Measurements from ENCODE around the gene TRIM49D1.
"Not testable (repeated sequence)": the region's sequence is repeated elsewhere in the genome, so short reads cannot be mapped to it uniquely, and the experiment has no call there.

The TRIM49D1 gene

GRCh38 chr11:89922195-89922660 lies at the start of gene TRIM49D1:
Gene TRIM49D1, minus strand, starts transcription at chr11:89922245. Its CDS starts 4,535 bp downstream, at chr11:89917710.
- no peaks in the 10 kb centered on the region for H3K36me3 Mint-ChIP-seq
- H3K9me3 Mint-ChIP-seq: peaks cover 2% of the 10 kb centered on the region
- DNase-seq (ENCODE audit: low spot score in 2 of 2) (no peak), ATAC-seq (no peak)
- H3K27ac Mint-ChIP-seq: no peak within 1 kb of the TSS
- no peaks in the 10 kb centered on the region for H3K4me1 Mint-ChIP-seq
- no peak within 1 kb of the TSS for H3K4me3 Mint-ChIP-seq

GRCh38 chr11:89965737-89966136 lies 43.7 kb upstream of the TRIM49D1 start, which contains the start of gene TRIM64:
Gene TRIM64, plus strand, starts transcription at chr11:89966037. Its CDS starts 2,467 bp downstream, at chr11:89968504.
- not testable (repeated sequence) for H3K9me3 Mint-ChIP-seq; H3K4me3 Mint-ChIP-seq; ATAC-seq; H3K36me3 Mint-ChIP-seq; DNase-seq (ENCODE audit: low spot score in 2 of 2); H3K4me1 Mint-ChIP-seq; H3K27ac Mint-ChIP-seq

- H3K9me3 Mint-ChIP-seq; H3K4me3 Mint-ChIP-seq; H3K27ac Mint-ChIP-seq; H3K36me3 Mint-ChIP-seq; ATAC-seq; H3K4me1 Mint-ChIP-seq; DNase-seq (ENCODE audit: low spot score in 2 of 2): not testable (repeated sequence)
These were observed 38.8 kb upstream of the TRIM49D1 start for GRCh38 chr11:89960833-89961232.

GRCh38 chr11:89923764-89924163 lies 1.7 kb upstream of the TRIM49D1 start, which contains the start of gene TRIM49D2:
Gene TRIM49D2, plus strand, starts transcription at chr11:89924064. Its CDS starts 2,698 bp downstream, at chr11:89926762.
- H3K36me3 Mint-ChIP-seq; H3K4me1 Mint-ChIP-seq; H3K27ac Mint-ChIP-seq; H3K4me3 Mint-ChIP-seq; ATAC-seq; H3K9me3 Mint-ChIP-seq; DNase-seq (ENCODE audit: low spot score in 2 of 2): not testable (repeated sequence)

GRCh38 chr11:89900809-89901208 lies 21.2 kb downstream of the TRIM49D1 start:
- ATAC-seq: peak; percentile 36
- DNase-seq (ENCODE audit: low spot score in 2 of 2); H3K36me3 Mint-ChIP-seq; H3K4me3 Mint-ChIP-seq; H3K4me1 Mint-ChIP-seq; H3K9me3 Mint-ChIP-seq; H3K27ac Mint-ChIP-seq: not testable (repeated sequence)

- H3K4me3 Mint-ChIP-seq; H3K27ac Mint-ChIP-seq; ATAC-seq; DNase-seq (ENCODE audit: low spot score in 2 of 2); H3K36me3 Mint-ChIP-seq; H3K4me1 Mint-ChIP-seq; H3K9me3 Mint-ChIP-seq: not testable (repeated sequence)
These were observed 28.8 kb downstream of the TRIM49D1 start for GRCh38 chr11:89893245-89893644.

GRCh38 chr11:89877511-89877910 lies 44.5 kb downstream of the TRIM49D1 start:
- H3K4me1 Mint-ChIP-seq; DNase-seq (ENCODE audit: low spot score in 2 of 2); H3K36me3 Mint-ChIP-seq; H3K9me3 Mint-ChIP-seq; ATAC-seq; H3K4me3 Mint-ChIP-seq; H3K27ac Mint-ChIP-seq: not testable (repeated sequence)

- ATAC-seq; H3K27ac Mint-ChIP-seq; H3K36me3 Mint-ChIP-seq; H3K9me3 Mint-ChIP-seq; DNase-seq (ENCODE audit: low spot score in 2 of 2); H3K4me1 Mint-ChIP-seq; H3K4me3 Mint-ChIP-seq: not testable (repeated sequence)
These were observed 49.5 kb downstream of the TRIM49D1 start for GRCh38 chr11:89872588-89872987.

- not testable (repeated sequence) for H3K36me3 Mint-ChIP-seq; DNase-seq (ENCODE audit: low spot score in 2 of 2); H3K27ac Mint-ChIP-seq; H3K9me3 Mint-ChIP-seq; ATAC-seq; H3K4me3 Mint-ChIP-seq; H3K4me1 Mint-ChIP-seq
These were observed 56.8 kb downstream of the TRIM49D1 start for GRCh38 chr11:89865223-89865622.

- H3K4me3 Mint-ChIP-seq; DNase-seq (ENCODE audit: low spot score in 2 of 2); H3K9me3 Mint-ChIP-seq; H3K27ac Mint-ChIP-seq; H3K36me3 Mint-ChIP-seq; H3K4me1 Mint-ChIP-seq; ATAC-seq: not testable (repeated sequence)
These were observed 57.9 kb downstream of the TRIM49D1 start for GRCh38 chr11:89863906-89864704.

Data from stimulated activated effector memory CD8-positive, alpha-beta T cell treated with anti-CD3 and anti-CD28 coated beads, Interleukin-12 subunit alpha, Interleukin-12 subunit beta, amount 100 ng/mL, for 72 hours (primary cell).